Smooth muscle cell of the brain vasculature (primary cell): ENCODE measurements around the gene SYT1.

Experiments
- DNase-seq: peaks from one replicate; pipeline ENCODE4 v3.0.0-alpha.2; 2012; ENCODE audit warnings: low read depth, low spot score

The SYT1 gene

GRCh38 chr12:79434561-79434960 is 570.0 kb downstream of the SYT1 start:
- DNase-seq, result no peak

GRCh38 chr12:79435742-79436141 is 571.2 kb downstream of the SYT1 start:
- no peak for DNase-seq

- DNase-seq, result no peak
Measured at GRCh38 chr12:79438480-79439174, 574.1 kb downstream of the SYT1 start.

GRCh38 chr12:79439175-79439825 is 574.7 kb downstream of the SYT1 start:
- no peak for DNase-seq

- DNase-seq, result no peak
Measured at GRCh38 chr12:79441534-79441933, 577.0 kb downstream of the SYT1 start.

GRCh38 chr12:79442396-79442795 is 577.8 kb downstream of the SYT1 start:
- DNase-seq, result no peak

GRCh38 chr12:79444089-79444488 is 579.5 kb downstream of the SYT1 start:
- no peak for DNase-seq

GRCh38 chr12:79448816-79449215 is 584.2 kb downstream of the SYT1 start:
- no peak for DNase-seq

- DNase-seq, result no peak
Measured at GRCh38 chr12:79451365-79451764, 586.8 kb downstream of the SYT1 start.

GRCh38 chr12:79451978-79452377 is 587.4 kb downstream of the SYT1 start:
- DNase-seq, result peak; percentile 89

- no peak for DNase-seq
Measured at GRCh38 chr12:79452906-79453305, 588.3 kb downstream of the SYT1 start.

GRCh38 chr12:79453820-79454219 is 589.2 kb downstream of the SYT1 start:
- no peak for DNase-seq

- no peak for DNase-seq
Measured at GRCh38 chr12:79454338-79454843, 589.8 kb downstream of the SYT1 start.

- DNase-seq, result no peak
Measured at GRCh38 chr12:79455286-79455685, 590.7 kb downstream of the SYT1 start.

GRCh38 chr12:79482323-79482722 is 617.7 kb downstream of the SYT1 start:
- no peak for DNase-seq

GRCh38 chr12:79482921-79483320 is 618.3 kb downstream of the SYT1 start:
- DNase-seq, result no peak

- DNase-seq, result no peak
Measured at GRCh38 chr12:79486154-79486553, 621.6 kb downstream of the SYT1 start.

- DNase-seq, result no peak
Measured at GRCh38 chr12:79487386-79488110, 623.0 kb downstream of the SYT1 start.
